ENCODE results near the gene FBN3.
"Not testable (repeated sequence)": the region's sequence is repeated elsewhere in the genome, so short reads cannot be mapped to it uniquely, and the experiment has no call there.

FBN3 gene

DNA sequence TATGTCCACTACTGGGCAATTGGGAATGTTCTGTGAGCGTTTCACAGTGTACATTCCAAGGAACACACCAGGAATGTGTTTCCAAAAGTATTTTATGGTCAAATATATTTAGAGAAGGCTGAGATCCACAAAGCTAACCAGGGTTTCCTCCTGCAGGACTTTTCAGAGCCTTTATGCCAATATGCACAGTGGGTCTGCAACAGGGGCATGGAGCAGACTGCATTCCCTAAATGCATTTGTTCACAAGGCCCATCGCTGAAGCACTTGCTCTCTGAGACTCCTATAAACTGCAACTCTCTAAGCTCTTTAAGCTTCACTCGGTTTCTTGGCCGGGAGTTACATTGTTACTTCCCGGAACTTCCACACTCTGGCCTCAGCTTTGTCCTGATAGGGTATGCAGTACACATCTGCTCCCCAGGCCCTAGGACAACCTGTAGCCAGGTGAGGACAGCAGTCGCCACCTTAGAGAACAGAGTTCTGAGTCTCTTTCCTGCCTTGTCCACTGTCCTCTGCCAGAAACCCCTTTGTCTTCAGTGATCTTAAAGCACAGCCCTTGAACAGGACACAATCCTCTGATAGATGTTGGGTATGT is 33.5 kb downstream of the FBN3 start:
- DNase-seq = no peak

DNA sequence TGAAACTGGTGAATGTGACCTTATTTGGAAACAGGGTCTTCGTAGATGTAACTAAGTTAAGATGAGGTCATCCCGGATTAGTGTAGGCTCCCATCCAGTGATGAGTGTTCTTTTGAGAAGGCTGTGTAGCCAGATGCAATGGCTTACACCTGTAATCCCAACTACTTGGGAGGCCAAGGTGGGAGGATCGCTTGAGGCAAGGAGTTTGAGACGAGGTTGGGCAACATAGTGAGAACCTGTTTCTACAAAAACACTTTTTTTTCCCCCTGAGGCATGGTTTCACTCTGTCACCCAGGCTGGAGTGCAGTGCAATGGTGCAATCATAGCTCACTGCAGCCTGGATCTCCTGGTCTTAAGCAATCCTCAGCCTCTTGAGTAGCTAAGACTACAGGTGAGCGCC is 36.4 kb downstream of the FBN3 start:
- DNase-seq = no peak

DNA sequence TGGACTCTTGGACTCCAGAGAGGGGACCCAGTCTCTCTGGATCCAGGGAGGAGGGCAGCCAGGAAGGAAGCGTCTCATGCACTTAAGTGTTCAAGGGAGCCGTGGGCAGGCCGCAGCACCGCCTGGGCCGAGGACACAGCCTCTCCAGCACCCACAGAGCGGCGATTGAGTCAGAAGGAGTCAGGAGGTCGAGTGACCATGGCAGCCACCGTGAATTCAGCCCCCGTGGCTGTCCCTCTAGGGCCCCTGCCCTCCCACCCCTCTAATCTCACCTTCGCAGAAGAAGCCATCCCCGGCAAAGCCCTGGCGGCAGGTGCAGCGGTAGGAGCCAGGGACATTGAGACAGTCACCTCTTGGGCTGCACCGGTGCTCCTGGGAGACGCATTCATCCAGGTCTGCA is 38.0 kb downstream of the FBN3 start:
- DNase-seq = no peak

DNA sequence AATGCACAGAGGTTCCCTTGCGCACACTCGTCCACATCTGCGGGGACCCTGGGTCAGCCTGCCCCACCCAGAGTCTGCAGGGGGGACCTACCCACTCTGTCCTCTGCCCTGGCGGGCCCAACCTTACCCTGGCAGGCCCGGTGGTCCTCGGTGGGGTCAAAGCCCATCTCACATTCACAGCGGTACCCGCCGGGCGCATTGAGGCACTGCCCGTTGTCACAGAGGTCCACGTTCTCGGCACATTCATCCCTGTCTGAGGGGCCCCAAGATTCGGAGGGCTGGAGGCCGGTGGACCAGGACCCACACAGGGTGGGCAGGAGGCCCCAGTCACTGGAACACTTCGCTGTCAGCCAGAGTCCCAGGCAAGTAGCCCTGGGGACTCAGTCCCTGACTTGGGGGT is 38.5 kb downstream of the FBN3 start:
- DNase-seq = no peak

DNA sequence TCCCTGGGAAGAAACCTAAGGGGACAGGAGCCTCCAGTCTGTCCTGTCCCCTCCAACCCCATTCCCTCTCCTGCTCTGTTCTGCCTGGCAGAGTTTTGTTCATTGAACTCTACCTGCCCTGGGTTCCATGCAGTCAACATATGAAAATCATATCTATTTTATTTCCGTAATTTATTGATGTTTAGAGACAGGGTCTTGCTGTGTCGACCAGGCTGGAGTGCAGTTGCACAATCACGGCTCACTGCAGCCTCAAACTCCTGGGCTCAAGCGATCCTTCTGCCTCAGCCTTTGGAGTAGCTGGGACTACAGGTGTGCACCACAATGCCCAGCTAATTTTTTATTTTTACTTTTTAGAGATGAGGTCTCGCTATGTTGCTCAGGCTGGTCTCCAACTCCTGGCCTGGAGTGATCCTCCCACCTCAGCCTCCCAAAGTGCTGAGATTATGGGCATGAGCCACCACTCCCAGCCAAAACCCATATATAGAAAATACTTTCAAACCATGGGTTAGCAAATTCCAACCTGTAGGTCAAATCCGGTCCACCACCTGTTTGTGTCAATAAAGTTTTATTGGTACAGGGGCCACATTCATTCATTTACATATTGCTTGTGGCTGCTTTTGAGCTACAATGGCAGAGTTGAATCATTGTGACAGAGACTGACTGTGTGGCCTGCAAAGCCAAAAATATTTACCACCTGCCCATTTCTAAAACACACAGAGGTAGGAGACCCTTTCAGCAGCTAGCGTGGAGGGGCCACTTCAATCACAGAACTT is 39.3 kb downstream of the FBN3 start:
- DNase-seq = no peak

DNA sequence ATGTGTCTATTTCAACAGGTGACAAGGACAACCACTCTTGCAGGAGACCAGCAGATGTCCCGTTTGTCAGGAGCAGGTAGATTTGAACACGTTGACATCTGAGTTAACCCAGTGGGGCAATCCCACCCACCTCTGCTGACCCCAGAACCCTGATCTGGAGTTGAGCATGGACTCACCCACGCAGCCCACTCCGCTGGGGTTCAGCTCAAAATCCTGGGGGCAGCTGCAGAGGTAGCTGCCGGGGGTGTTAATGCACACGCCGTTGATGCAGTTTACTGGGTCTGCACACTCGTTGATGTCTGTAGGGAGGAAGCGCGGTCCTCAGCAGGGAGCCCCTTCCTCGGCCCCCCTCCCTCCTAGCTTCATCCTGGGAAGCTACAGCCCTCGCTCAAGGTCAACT is 39.9 kb downstream of the FBN3 start:
- no peak for DNase-seq

DNA sequence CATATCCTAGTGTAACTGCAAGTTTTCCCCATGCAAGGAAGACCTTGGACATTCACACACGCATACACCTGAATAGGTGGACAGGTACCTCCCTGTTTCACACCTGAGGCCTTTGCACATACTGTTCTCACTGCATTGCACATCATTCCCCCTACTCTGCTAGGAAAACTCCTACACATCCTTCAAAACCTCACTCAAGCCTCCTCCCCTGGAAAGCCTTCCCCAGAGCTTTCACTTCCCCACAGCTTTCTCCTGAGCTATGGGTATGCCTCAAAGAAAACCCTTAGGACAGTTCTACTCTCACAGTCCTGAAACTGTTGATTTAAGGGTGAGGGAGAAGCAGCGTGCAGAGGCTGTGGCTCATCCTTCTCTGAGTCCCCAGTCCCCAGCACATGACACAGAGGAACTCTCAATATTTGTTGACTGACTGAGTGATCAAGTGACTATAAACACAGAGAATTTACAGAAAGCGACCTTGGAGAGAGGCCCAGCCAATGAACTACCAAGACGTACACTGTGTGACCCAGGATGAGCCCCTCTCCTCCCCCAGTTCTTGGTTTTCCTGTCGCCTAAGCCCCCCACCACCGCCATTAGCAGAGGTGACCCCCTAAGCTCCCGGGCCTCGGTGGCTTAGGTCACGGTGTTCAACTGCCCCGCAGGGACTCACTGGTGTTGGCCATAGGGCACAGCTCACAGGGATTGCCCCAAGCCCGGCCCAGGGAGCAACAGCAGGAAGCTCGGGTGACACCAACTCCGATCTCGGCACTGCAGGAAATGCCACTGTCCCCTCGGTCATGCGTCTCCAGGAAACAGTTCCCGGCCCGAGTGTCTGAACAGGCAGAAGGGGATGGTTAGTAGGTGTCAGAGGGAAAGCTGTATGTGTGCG is 40.6 kb downstream of the FBN3 start:
- DNase-seq = no peak

DNA sequence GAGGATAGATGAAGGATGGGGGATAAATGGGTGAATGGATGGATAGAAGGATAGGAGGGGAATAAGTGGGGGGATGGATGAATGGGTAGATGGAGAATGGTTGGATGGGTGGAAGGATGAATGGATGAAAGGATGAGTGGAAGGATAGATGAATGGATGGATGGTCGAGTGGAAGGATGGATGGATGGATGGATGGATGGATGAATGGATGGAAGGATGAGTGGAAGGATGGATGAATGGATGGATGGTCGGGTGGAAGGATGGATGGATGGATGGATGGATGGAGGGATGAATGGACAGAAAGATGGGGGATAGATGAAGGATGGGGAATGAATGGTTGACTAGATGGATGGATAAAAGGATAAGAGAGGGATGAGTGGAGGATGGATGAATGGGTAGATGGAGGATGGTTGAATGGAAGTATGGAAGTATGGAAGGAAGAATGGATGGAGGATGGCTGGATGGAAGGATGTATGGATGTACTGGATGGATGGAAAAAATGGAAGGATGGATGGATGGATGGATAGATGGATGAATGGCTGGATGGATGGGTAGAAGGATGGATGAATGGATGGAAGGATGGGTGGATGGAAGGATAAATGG is 42.0 kb downstream of the FBN3 start:
- no peak for DNase-seq

DNA sequence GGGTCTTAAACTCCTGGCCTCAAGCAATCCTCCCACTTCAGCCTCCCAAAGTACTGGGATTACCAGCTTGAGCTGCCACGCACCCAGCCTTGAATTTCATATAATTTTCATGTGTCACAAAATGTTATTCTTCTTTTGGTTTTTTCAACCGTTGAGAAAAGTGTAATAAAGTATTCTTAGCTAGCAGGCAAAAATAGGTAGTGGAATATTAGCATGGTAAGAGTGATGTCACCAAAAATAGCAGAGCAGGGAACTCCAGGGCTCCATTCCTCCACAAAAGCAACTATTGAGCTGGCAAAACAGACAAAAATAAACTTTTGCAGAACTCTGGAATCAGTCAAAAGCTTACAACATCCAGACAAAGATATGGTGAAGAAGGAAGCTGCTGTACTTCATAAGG is 43.9 kb downstream of the FBN3 start:
- DNase-seq = no peak

DNA sequence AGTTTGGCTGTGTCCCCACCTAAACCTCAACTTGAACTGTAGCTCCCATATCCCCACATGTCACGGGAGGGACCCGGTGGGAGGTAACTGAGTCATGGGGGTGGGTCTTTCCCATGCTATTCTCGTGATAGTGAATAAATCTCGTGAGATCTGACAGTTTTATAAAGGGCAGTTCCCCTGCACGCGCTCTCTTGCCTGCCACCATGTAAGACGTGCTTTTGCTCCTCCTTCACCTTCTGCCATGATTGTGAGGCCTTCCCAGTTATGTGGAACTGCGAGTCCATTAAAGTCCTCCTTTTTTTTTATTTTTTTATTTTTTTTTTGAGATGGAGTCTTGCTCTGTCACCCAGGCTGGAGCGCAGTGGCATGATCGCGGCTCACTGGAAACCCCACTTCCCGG is 47.5 kb downstream of the FBN3 start:
- not testable (repeated sequence) for DNase-seq

DNA sequence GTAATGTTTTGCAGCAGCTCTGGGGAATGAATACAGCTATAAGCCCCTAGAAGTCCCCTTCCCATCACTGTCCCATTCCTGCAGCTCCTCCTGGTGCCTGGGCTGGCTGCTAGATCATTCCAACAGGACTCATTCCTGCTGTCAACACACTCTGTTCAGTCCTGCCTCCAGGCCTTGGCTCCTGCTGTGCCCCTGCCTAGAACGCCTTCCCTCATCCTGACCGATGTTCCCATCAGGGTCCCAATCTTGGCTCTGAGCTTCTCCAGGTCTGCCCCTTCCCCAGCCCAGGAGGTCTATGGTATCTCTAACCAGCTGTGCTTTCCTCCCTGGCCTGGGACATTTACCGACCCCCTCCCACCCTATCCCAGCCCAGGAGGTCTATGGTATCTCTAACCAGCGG is 48.1 kb downstream of the FBN3 start:
- DNase-seq = no peak

DNA sequence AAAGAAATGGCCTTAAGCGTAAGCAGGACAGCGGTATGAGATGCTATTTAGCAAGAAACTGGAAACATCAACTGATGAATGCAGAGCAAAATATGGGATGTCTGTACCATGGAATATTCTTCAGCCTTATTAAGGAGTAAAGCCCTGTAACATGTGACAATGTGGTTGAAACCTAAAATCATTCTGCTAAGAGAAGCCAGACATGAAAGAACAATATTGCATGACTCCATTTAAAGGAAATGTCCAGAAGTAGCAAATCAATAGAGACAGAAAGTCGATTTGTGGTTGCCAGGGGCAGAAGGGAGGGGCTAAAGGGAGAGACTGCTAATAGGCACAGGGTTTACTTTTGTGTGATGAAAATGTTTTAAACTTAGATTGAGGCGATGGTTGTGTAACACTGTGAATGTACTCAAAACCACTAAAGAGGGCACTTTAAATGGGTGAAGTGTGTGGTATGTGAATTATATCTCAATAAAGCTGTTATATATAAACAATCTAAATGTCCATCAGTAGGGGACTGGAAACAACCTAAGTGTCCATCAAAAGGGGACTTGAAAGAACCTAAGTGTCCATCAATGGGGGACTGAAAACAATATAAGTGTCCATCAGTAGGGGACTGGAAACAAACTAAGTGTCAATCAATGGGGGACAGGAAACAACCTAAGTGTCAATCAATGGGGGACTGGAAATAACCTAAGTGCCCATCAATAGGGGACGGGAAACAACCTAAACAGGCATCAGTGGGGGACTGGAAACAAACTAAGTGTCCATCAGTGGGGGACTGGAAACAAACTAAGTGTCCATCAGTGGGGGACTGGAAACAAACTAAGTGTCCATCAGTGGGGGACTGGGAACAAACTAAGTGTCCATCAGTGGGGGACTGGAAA is 51.5 kb downstream of the FBN3 start:
- DNase-seq = no peak

DNA sequence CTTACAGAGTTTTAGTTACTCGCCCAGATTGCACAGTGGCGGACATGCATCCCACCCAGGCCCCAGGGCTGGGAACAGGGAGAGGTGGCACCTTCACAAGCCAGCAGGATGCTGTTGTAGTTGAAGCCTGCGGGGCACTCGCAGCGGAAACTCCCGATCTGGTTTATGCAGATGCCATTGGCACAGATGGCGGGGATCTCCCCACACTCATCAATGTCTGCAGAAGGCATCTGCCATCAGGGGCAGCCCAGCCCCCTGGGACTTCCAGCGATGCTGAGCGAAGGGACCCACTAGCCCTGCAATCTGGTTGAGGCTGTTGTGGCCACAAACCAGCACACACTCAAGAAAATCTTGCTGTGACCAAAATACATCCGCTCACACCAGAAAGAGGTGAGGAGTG is 52.2 kb downstream of the FBN3 start:
- no peak for DNase-seq

DNA sequence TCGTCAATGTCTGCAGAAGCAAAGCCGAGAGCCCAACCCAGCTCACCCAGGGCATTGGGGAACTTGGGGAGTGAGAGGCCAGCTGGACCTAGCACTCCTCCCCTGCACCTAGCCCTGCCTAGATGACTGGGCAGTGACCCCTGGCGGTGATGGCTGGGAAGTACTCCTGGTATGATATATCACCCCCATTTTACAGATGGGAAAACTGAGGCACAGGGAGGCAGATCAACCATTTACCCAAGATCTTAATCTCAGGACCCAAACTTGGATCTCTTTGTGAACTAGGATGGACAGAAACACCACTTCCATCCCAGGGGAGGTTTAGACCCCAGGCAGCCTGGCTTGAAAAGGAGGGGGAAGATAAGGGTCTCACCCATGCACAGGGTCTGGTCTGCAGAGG is 53.3 kb downstream of the FBN3 start:
- no peak for DNase-seq

DNA sequence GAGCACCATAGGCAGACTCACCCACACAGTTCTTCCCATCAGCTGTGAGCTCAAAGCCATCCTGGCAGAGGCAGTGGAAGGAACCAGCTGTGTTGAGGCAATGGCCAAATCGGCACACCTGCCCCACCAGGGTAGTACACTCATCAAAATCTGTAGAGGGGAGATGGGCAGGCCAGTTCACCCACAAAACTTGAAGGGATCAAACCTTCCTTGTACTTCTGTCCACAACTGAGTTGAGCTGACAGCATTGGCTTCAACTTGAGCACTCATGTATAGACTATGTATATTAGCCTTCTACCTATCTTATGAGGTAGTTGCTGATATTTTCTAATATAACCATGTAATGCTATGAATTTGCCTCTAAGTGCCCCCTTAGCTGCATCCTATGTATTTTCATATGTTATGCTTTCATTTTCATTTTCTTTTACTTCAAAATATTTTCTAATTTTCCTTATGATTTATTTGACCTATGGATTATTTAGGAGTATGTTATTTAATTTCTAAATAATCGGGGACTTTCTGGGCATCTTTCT is 54.0 kb downstream of the FBN3 start:
- no peak for DNase-seq

DNA sequence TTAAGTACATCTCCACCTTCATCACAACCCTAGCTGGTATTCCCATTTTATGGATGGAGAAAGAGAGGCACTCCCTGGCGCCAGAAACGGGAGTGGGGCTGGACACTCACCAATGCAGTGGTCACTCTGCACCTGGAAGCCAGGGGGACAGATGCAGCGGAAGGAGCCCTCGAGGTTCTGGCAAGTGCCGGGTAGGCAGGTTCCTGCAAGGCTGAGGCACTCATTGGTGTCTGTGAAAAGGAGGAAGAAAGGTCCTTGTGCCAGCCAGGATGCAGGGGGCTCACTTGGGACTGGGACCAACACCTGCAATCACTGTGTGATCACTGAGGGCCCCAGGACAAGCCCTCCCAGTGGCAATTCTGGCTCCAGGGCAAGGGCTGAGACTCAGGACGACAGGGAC is 55.1 kb downstream of the FBN3 start:
- DNase-seq = no peak

DNA sequence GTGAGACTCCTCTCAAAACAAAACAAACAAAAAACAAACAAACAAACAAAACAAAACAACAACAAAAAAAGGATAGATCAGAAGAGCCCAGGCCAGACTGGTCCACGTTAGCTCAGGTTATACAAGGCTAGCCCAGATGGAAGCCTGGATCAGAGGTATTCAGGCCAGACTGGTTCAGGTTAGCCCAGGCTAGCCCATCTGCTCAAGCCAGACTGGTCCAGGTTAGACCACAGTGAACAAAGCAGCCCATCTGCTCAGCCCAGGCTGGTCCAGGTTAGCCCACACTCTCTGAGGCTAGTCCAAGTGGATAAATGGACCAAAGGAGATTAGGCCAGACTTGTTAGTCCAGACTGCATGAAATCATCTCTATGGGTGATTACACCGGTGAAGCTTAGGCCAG is 55.7 kb downstream of the FBN3 start:
- no peak for DNase-seq

DNA sequence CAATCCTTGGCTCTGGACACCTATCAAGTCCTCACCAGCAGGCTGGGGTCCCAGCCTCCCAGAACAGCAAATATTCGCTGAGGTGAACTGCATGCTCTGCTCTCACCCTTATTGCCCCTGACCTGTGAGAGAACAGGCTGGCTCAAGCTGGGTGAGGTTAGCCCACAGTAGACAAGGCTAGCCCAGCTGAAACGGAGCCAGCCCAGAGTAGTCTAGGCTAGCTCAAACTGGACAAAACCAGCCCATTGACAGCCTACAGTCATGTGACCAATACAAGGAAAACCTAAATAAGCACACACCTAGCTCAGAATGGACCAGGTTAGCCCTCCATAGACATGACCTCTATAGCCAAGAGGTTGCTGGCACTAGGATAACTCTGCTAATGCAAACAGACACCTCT is 58.4 kb downstream of the FBN3 start:
- no peak for DNase-seq

DNA sequence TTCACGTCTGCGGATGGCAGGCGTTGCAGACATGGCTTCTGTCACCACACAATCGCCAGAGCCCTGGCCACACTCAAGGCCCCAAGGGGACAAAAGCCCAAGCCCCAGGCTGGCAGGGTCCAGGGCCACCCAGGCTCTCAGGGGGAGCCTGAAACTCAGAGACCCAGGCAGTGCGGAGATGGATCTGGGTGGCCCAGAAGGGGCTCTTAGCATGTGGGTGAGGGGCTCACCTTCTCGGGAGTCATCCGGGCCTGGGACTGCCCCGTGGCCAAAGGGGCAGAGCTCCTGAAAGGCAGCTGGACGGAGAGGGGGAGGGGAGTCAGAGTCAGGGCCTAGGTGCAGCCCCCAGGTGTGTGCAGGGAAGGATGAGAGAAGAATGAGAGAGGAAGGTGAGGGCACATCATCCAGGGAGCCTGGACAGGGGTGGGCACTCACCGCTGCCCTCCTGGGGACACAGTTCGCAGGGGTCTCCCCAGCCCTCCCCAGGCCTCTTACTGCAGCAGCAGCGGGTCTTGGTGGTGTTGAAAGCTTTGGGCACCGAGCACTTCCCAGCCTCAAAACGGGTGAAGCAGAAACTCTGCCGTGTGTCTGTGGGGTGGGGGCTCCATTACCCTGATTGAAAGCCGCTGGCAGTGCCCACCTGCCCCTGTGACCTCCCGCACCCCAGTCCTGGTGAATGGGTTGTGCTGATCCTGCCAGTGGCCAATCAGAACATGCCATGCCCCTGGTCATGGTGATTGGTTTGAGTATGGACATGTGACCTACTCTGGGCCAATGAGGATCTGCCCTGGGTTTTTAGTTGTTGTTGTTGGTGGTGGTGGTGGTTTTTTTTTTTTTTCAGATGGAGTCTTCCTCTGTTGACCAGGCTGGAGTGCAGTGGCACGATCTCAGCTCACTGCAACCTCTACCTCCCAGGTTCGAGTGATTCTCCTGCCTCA is 59.5 kb downstream of the FBN3 start:
- DNase-seq = no peak

DNA sequence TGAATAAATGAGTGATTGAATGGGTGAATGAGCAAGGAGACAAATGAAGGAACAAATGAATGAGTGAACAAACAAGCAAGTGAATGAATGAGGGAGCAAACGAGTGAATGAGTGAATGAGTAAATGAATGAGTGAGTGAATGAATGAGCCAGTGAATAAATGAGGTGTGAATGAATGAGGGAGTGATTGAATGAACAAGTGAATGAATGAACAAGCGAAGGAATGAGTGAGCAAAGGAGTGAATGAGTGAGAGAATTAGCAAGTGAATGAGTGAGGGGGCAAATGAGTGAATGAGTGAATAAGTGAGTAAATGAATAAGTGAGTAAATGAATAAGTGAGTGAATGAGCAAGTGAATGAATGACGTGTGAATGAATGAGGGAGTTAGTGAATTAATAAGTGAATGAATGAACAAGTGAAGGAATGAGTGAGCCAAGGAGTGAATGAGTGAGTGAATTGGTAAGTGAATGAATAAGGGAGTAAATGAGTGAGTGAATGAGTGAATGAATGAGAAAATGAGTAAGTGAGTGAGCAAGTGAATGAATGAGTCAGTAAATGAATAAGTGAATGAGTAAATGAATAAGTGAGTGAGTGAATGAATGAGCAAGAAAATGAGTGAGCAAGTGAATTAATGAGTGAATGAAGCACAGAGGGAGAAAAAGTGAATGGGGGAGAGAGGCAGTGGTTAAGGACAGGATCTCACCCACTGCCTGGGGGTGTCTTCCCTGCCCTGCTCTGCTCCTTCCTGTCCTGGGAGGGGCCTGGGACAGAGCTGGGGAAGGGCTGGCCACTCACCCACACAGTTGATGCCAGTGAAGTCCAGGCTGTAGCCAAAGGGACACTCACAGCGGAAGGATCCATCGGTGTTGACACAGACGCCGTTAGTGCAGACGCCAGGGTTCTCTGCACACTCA is 60.4 kb downstream of the FBN3 start:
- no peak for DNase-seq
